ENCODE results near the gene CFAP251. TPM values are rescaled to one million over a fixed set of nuclear protein-coding genes. Genes with fewer than 3 reads are reported as not detected.

CFAP251 gene
- total RNA-seq, 2 experiments from 2014 or later, result 0.28 to 0.33 TPM

- ATAC-seq (ENCODE audit: poor library complexity) (no peak), DNase-seq (no peak)
- Mint-ChIP-seq H3K27me3 (no peaks in the 10 kb centered on the region), H3K36me3 (ENCODE audit: low read depth) (no peaks in the 10 kb centered on the region), H3K27ac (no peak overlapping the region), H3K9me3 (no peaks in the 10 kb centered on the region), H3K4me1 (ENCODE audit: low read depth) (no peaks in the 10 kb centered on the region), H3K4me3 (no peak overlapping the region)
- H3K27ac ChIP-seq (ENCODE audit: low read depth in 1 of 2, low read length in 2 of 2), result no peak overlapping the region
- POLR2A ChIA-PET, result no interaction called here
- TF ChIP-seq, protein P1, sequence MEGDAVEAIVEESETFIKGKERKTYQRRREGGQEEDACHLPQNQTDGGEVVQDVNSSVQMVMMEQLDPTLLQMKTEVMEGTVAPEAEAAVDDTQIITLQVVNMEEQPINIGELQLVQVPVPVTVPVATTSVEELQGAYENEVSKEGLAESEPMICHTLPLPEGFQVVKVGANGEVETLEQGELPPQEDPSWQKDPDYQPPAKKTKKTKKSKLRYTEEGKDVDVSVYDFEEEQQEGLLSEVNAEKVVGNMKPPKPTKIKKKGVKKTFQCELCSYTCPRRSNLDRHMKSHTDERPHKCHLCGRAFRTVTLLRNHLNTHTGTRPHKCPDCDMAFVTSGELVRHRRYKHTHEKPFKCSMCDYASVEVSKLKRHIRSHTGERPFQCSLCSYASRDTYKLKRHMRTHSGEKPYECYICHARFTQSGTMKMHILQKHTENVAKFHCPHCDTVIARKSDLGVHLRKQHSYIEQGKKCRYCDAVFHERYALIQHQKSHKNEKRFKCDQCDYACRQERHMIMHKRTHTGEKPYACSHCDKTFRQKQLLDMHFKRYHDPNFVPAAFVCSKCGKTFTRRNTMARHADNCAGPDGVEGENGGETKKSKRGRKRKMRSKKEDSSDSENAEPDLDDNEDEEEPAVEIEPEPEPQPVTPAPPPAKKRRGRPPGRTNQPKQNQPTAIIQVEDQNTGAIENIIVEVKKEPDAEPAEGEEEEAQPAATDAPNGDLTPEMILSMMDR (IDR thresholded peaks at IDR 0.05), result no peak
- no peaks in the 10 kb centered on the region for H3K4me1 ChIP-seq (ENCODE audit: insufficient read depth, low read length)
- H3K27me3 ChIP-seq (ENCODE audit: control insufficient read depth in 1 of 2, insufficient read depth in 2 of 2, low read length in 2 of 2), result no peaks in the 10 kb centered on the region
- H3K36me3 ChIP-seq (ENCODE audit: insufficient read depth, low read length), result no peaks in the 10 kb centered on the region
- no peak overlapping the region for H3K4me3 ChIP-seq (ENCODE audit: low read length)
- CTCF ChIA-PET, result no interaction called here
- intact Hi-C loops (cut with DNase I, micrococcal nuclease), result no loop called here
- H3K9me3 ChIP-seq (ENCODE audit: control insufficient read depth in 1 of 2, insufficient read depth in 1 of 2, low read length in 2 of 2), result no peaks in the 10 kb centered on the region
Observed at GRCh38 chr12:121958541-121959240, 40.3 kb downstream of the CFAP251 start.

DNA sequence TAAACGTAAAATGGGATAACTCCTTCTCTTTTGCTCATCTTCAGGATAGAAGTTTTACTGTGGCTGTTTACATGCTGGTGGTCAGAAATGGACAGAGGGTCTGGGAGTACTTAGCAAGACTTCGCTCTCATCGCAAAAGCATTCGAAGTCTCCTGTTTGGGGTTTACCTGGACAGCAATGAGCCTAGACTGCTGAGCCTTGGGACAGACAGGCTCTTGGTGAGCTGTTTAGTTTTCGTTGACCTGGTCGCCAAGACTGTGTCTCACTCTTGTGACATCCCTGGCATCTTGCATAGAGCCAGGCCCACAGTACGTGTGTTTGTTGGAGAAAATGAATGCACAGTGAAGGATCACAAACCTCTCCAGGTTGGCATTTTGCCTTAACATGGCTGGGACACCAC, 42.1 kb downstream of the CFAP251 start:
- no peak overlapping the region for H3K27ac Mint-ChIP-seq
- H3K27me3 Mint-ChIP-seq, result no peaks in the 10 kb centered on the region
- Histone ChIP-seq H3K4me3 (ENCODE audit: low read length) (no peak overlapping the region), H3K9me3 (ENCODE audit: control insufficient read depth in 1 of 2, insufficient read depth in 1 of 2, low read length in 2 of 2) (no peaks in the 10 kb centered on the region), H3K27me3 (ENCODE audit: control insufficient read depth in 1 of 2, insufficient read depth in 2 of 2, low read length in 2 of 2) (no peaks in the 10 kb centered on the region), H3K27ac (ENCODE audit: low read depth in 1 of 2, low read length in 2 of 2) (no peak overlapping the region), H3K4me1 (ENCODE audit: insufficient read depth, low read length) (no peaks in the 10 kb centered on the region), H3K36me3 (ENCODE audit: insufficient read depth, low read length) (no peaks in the 10 kb centered on the region)
- intact Hi-C loops (cut with DNase I, micrococcal nuclease), result no loop called here
- CTCF ChIA-PET, result no interaction called here
- POLR2A ChIA-PET, result no interaction called here
- H3K4me3 Mint-ChIP-seq, result no peak overlapping the region
- no peaks in the 10 kb centered on the region for H3K9me3 Mint-ChIP-seq
- TF ChIP-seq, protein P1 (IDR thresholded peaks at IDR 0.05), result no peak
- H3K4me1 Mint-ChIP-seq (ENCODE audit: low read depth), result no peaks in the 10 kb centered on the region
- no peak for ATAC-seq (ENCODE audit: poor library complexity)
- no peaks in the 10 kb centered on the region for H3K36me3 Mint-ChIP-seq (ENCODE audit: low read depth)
- DNase-seq, result no peak

- CTCF ChIA-PET, result no interaction called here
- POLR2A ChIA-PET, result interaction anchor here (0.5 kb wide), 1 partner anchor 126 kb away, joined by 3 read pairs; no protein-coding TSS in a partner anchor
Observed at GRCh38 chr12:121961195-121961879, 42.9 kb downstream of the CFAP251 start.

More at GRCh38 chr12:121961195-121961879, 42.9 kb downstream of the CFAP251 start:
- no peak overlapping the region for H3K27ac Mint-ChIP-seq
- H3K9me3 Mint-ChIP-seq, result no peaks in the 10 kb centered on the region
- no peak overlapping the region for H3K4me3 ChIP-seq (ENCODE audit: low read length)
- TF ChIP-seq, protein P1 (IDR thresholded peaks at IDR 0.05), result no peak
- no peaks in the 10 kb centered on the region for H3K27me3 Mint-ChIP-seq
- H3K4me3 Mint-ChIP-seq, result no peak overlapping the region
- intact Hi-C loops (cut with DNase I, micrococcal nuclease), result no loop called here
- no peak for ATAC-seq (ENCODE audit: poor library complexity)
- H3K4me1 ChIP-seq (ENCODE audit: insufficient read depth, low read length), result no peaks in the 10 kb centered on the region
- H3K4me1 Mint-ChIP-seq (ENCODE audit: low read depth), result no peaks in the 10 kb centered on the region
- H3K27ac ChIP-seq (ENCODE audit: low read depth in 1 of 2, low read length in 2 of 2), result no peak overlapping the region
- H3K36me3 Mint-ChIP-seq (ENCODE audit: low read depth), result no peaks in the 10 kb centered on the region
- no peaks in the 10 kb centered on the region for H3K27me3 ChIP-seq (ENCODE audit: control insufficient read depth in 1 of 2, insufficient read depth in 2 of 2, low read length in 2 of 2)
- DNase-seq, result no peak
- H3K36me3 ChIP-seq (ENCODE audit: insufficient read depth, low read length), result no peaks in the 10 kb centered on the region
- no peaks in the 10 kb centered on the region for H3K9me3 ChIP-seq (ENCODE audit: control insufficient read depth in 1 of 2, insufficient read depth in 1 of 2, low read length in 2 of 2)

Data from CD4-positive, alpha-beta T cell (primary cell).